ENCODE results near the gene GRIP1.

GRCh38 chr12:66449531-66449930 lies 229.3 kb downstream of the GRIP1 start:
- TF ChIP-seq CTCF (IDR thresholded peaks at IDR 0.05) (no peak), POLR2AphosphoS5 (IDR thresholded peaks at IDR 0.05) (no peak), POLR2A (IDR thresholded peaks at IDR 0.05) (no peak)

All from prostate gland (tissue), 2 donors.